Muscle of back (tissue), 11 donors: Measurements from ENCODE around the gene BAAT. TPM values are rescaled to one million over a fixed set of nuclear protein-coding genes. Genes with fewer than 3 reads are reported as not detected.
"Not testable (repeated sequence)": the region's sequence is repeated elsewhere in the genome, so short reads cannot be mapped to it uniquely, and the experiment has no call there.

Source experiments
- DNase-seq, 3 donors: peaks; one replicate each; pipeline versions ENCODE4 v3.0.0 to v3.0.0-alpha.2; 2013
- polyA plus RNA-seq, 10 donors: library from polyadenylated mRNA; unstranded; fragments of 120-200 nt; gene quantifications; one replicate each; pipeline ENCODE4 v1.2.1, GENCODE V29; 2013; ENCODE audit not compliant: insufficient read length in 10 of 10

BAAT gene
- polyA plus RNA-seq, 10 donors, result 0.44 to 1.4 (median 0.76) TPM

- DNase-seq, result peak in 1 of 3 donors; percentile 38
These were observed 19.6 kb downstream of the BAAT start for GRCh38 chr9:101365181-101365580.

- DNase-seq, result no peak
These were observed 22.4 kb downstream of the BAAT start for GRCh38 chr9:101362450-101362849.

GRCh38 chr9:101360647-101361046, 24.2 kb downstream of the BAAT start:
- no peak for DNase-seq

GRCh38 chr9:101359679-101360078, 25.1 kb downstream of the BAAT start:
- no peak for DNase-seq

- DNase-seq, result no peak
These were observed 28.2 kb downstream of the BAAT start for GRCh38 chr9:101356619-101357018.

- DNase-seq, result no peak
These were observed 29.8 kb downstream of the BAAT start for GRCh38 chr9:101354765-101355708.

- DNase-seq, result no peak
These were observed 30.6 kb downstream of the BAAT start for GRCh38 chr9:101354143-101354764.

GRCh38 chr9:101353683-101354082, 31.1 kb downstream of the BAAT start:
- DNase-seq, result no peak

GRCh38 chr9:101352892-101353463, 31.8 kb downstream of the BAAT start:
- no peak for DNase-seq

- DNase-seq, result no peak
These were observed 34.5 kb downstream of the BAAT start for GRCh38 chr9:101350285-101350684.

- no peak for DNase-seq
These were observed 42.2 kb downstream of the BAAT start for GRCh38 chr9:101342595-101342994.

- DNase-seq, result no peak
These were observed 42.8 kb downstream of the BAAT start for GRCh38 chr9:101341958-101342357.

- no peak for DNase-seq
These were observed 47.6 kb downstream of the BAAT start for GRCh38 chr9:101337237-101337636.

GRCh38 chr9:101336091-101336490, 48.7 kb downstream of the BAAT start:
- DNase-seq, result no peak

GRCh38 chr9:101333926-101334702, 50.7 kb downstream of the BAAT start:
- DNase-seq, result no peak

GRCh38 chr9:101333490-101333889, 51.3 kb downstream of the BAAT start:
- no peak for DNase-seq

- no peak for DNase-seq
These were observed 52.4 kb downstream of the BAAT start for GRCh38 chr9:101332362-101332761.

GRCh38 chr9:101327422-101327909, 57.3 kb downstream of the BAAT start:
- DNase-seq, result not testable (repeated sequence)

GRCh38 chr9:101326501-101326900, 58.3 kb downstream of the BAAT start:
- no peak for DNase-seq

- DNase-seq, result no peak
These were observed 58.8 kb downstream of the BAAT start for GRCh38 chr9:101326035-101326434.

- DNase-seq, result no peak
These were observed 59.8 kb downstream of the BAAT start for GRCh38 chr9:101325053-101325452.
